ENCODE measurements around the gene FSTL4.

DNA sequence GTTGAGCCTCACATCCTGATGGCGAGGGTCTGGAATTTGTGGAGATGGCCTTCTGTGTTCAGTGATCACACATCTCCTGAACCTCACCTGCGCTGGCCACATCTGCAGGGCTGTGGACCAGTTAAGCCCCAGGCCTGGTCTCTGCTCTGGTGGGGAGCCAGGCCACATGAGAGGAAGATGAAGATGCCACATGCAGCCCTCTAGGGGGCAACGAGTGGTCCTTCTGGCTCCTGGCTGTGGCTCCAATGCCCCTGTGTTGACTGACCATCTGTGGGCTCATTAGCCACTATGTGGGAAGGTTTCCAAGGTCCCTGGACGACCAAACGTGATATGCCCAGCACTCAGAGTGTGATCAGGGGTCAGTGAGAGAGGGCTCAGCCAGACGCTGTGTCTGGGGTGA, 357.5 kb downstream of the FSTL4 start:
- TF ChIP-seq EZH2 (IDR thresholded peaks at IDR 0.05; ENCODE audit: borderline replicate concordance, insufficient read depth, low read length, poor library complexity, severe bottlenecking) (no peak), RAD21 (conservative IDR thresholded peaks at IDR 0.05) (no peak), EP300 (conservative IDR thresholded peaks at IDR 0.05; ENCODE audit: poor library complexity, severe bottlenecking) (no peak)

Data from neural cell (in vitro differentiated cells).